Astrocyte of the spinal cord (primary cell): Measurements from ENCODE around the gene LEMD2.

ENCODE experiments used
- DNase-seq: peaks from one replicate; pipeline ENCODE4 v3.0.0; 2011; ENCODE audit warnings: low read depth, low spot score
- H3K4me3 ChIP-seq: 2 replicates; pipeline ENCODE4 v1.5.1; 2011; ENCODE audit warnings: low read depth, mild to moderate bottlenecking, low read length, moderate library complexity
- CTCF ChIP-seq: IDR thresholded peaks from 2 replicates; pipeline ENCODE4 v1.5.1; 2012; ENCODE audit warnings: low read depth, mild to moderate bottlenecking, low read length, inconsistent platforms
- in situ Hi-C: cut with HindIII; loops from 2 replicates; pipeline ENCODE4 v1.10.0; 2017; ENCODE audit warnings: low sequenced_read_pairs

The LEMD2 gene

DNA sequence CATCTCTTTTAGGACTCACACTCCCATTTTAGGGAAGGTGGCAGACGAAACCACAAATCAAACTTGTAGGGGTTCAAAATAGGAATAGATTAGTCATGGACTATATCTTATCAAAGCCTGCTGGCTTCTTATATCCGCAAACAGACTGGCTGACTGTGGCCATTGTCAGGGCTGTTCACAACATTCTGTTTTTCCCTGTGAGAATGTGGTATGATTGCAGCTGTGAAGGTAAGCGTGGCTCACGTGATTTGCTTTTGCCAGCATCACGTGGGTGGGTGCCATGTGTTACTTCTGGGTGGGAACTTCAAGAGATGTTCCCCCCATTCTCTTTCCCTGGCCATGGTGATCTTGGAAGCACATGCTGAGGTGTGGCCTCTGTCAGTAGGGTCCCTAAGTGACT, 48.1 kb downstream of the LEMD2 start:
- DNase-seq = no peak
- no peak for TF ChIP-seq CTCF
- in situ Hi-C loops = no loop called here
- no peak overlapping the region for H3K4me3 ChIP-seq

DNA sequence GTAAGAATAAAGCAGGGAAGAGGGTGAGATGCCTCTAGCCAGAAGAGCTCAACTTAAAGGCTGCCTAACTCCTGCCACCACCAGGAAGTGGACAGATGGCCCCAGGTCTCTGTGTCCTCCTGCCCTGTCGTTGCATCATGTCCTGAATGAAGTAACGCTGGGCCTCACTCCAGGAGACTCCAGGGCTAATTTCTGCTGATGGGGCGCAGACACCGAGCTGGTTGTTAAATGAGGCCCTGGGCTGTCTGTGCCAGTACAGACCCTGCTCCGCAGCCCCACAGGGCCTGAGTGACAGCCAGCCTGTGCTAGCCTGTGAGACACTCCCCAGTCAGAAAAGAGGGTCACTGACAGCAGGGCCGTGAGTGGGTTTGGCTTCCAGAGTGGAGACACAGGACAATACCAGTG, 48.7 kb downstream of the LEMD2 start:
- H3K4me3 ChIP-seq = no peak overlapping the region
- TF ChIP-seq CTCF = no peak
- DNase-seq = no peak
- in situ Hi-C loops = no loop called here

DNA sequence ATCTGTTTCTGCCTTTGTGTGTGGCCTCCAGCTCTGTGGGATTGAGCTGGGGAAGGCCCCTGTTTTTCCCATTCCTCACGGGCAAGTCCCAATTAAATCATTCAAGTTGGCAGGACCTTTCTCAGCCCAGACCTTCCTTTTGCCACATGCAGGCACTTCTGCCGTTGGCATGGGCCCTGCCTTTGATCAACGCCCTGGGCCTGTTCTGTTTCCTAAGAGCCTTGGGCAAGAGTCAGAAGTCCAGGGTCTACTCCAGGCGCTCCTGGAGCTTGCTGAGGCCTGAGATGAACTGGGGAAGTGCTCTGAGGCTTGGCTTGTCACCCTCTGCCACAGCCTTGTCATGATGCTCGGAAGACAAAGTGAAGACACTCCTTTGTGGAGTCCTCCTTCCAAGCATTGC, 49.4 kb downstream of the LEMD2 start:
- no peak for TF ChIP-seq CTCF
- in situ Hi-C loops = no loop called here
- H3K4me3 ChIP-seq = no peak overlapping the region
- no peak for DNase-seq

DNA sequence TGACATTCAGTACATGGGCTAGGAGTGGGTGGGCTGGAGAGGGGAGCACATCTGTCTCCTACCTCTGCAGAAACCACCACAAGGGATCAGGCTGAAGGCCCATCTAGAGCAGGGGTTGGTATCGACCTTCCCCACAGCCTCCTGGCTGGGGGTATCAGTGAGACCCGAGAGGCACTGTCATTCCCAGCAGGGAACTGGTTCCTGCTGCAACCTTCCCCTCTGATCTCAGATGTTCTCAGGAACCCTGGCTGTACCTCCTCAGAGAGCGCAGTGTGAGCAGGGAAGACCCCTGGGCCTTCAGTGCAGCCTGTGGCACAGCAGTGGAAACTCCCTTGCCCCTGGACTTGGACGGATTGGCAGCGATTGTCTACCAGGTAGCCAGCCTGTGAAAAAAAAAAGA, 50.1 kb downstream of the LEMD2 start:
- no peak for TF ChIP-seq CTCF
- in situ Hi-C loops = no loop called here
- H3K4me3 ChIP-seq = no peak overlapping the region
- no peak for DNase-seq

GRCh38 chr6:33738153-33738552, 50.8 kb downstream of the LEMD2 start:
- in situ Hi-C loops = no loop called here
- no peak for TF ChIP-seq CTCF
- no peak overlapping the region for H3K4me3 ChIP-seq
- DNase-seq = no peak

- in situ Hi-C loops = no loop called here
- TF ChIP-seq CTCF = no peak
- DNase-seq = no peak
- H3K4me3 ChIP-seq = no peak overlapping the region
These were observed 51.5 kb downstream of the LEMD2 start for GRCh38 chr6:33737267-33738026.
